CD4-positive, alpha-beta T cell treated with Interferon alpha-2 for 1 hour (primary cell): ENCODE data around the gene SYTL2.

Experiments used
- DNase-seq, 2 donors: peaks; one replicate each; pipeline ENCODE4 v3.0.0-alpha.2; 2020 to 2022

Gene SYTL2

GRCh38 chr11:85825616-85826015 is 14.7 kb upstream of the SYTL2 start:
- no peak for DNase-seq

- peak; percentile 69 to 85 for DNase-seq
These were observed 12.9 kb upstream of the SYTL2 start for GRCh38 chr11:85823816-85824215.

- no peak for DNase-seq
These were observed 11.9 kb upstream of the SYTL2 start for GRCh38 chr11:85822814-85823213.

- no peak for DNase-seq
These were observed 10.7 kb upstream of the SYTL2 start for GRCh38 chr11:85821636-85822035.

- DNase-seq, result no peak
These were observed 8.5 kb upstream of the SYTL2 start for GRCh38 chr11:85819441-85819840.

- DNase-seq, result no peak
These were observed 4.4 kb upstream of the SYTL2 start for GRCh38 chr11:85815186-85815931.

GRCh38 chr11:85813721-85814120 is 2.8 kb upstream of the SYTL2 start:
- DNase-seq, result no peak

- DNase-seq, result no peak
These were observed 683 bp upstream of the SYTL2 start for GRCh38 chr11:85811624-85812023.

GRCh38 chr11:85810521-85810870 is 445 bp downstream of the SYTL2 start:
- DNase-seq, result no peak

- peak in 1 of 2 donors; percentile 30 for DNase-seq
These were observed 1.1 kb downstream of the SYTL2 start for GRCh38 chr11:85809863-85810262.

GRCh38 chr11:85809191-85809590 is 1.8 kb downstream of the SYTL2 start:
- peak in 1 of 2 donors; percentile 31 for DNase-seq

GRCh38 chr11:85806876-85807275 is 4.1 kb downstream of the SYTL2 start:
- DNase-seq, result no peak

GRCh38 chr11:85806016-85806415 is 4.9 kb downstream of the SYTL2 start:
- no peak for DNase-seq

- no peak for DNase-seq
These were observed 5.6 kb downstream of the SYTL2 start for GRCh38 chr11:85805387-85805786.

GRCh38 chr11:85803920-85804319 is 7.0 kb downstream of the SYTL2 start:
- DNase-seq, result no peak

GRCh38 chr11:85803303-85803702 is 7.6 kb downstream of the SYTL2 start:
- DNase-seq, result no peak

GRCh38 chr11:85801527-85801926 is 9.4 kb downstream of the SYTL2 start:
- no peak for DNase-seq

GRCh38 chr11:85800595-85801342 is 10.2 kb downstream of the SYTL2 start:
- no peak for DNase-seq

GRCh38 chr11:85799142-85799541 is 11.8 kb downstream of the SYTL2 start:
- DNase-seq, result no peak

- DNase-seq, result no peak
These were observed 12.6 kb downstream of the SYTL2 start for GRCh38 chr11:85798361-85798760.

- no peak for DNase-seq
These were observed 15.0 kb downstream of the SYTL2 start for GRCh38 chr11:85795712-85796487.

GRCh38 chr11:85791409-85791990 is 19.4 kb downstream of the SYTL2 start:
- DNase-seq, result no peak
